Fibroblast of gingiva (primary cell): Measurements from ENCODE around the gene ISLR.

ENCODE experiments used
- DNase-seq: peaks from one replicate; pipeline ENCODE4 v3.0.0-alpha.2; 2011; ENCODE audit warnings: low read depth

The ISLR gene

DNA sequence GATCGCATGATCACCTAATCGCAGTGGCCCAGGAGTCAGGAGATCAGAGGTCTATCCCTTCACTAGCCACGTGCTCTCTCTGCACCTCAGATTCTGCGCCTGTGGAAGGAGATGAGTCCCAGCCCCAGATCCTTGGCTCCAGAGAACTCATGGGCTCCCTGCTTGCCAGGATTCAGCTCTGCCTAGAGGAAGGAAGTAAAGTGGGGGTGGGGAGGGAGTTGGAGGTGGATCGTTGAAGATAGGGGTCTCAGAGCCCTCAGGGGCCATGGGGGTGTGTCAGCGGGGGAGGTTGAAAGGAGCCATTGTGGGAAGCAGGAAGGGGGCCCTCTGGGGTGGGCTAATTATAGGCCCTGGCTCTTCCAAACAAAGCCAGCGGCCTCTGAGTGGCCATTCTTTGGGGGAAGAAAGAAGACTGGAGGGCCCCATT, 40.4 kb downstream of the ISLR start:
- DNase-seq: no peak

DNA sequence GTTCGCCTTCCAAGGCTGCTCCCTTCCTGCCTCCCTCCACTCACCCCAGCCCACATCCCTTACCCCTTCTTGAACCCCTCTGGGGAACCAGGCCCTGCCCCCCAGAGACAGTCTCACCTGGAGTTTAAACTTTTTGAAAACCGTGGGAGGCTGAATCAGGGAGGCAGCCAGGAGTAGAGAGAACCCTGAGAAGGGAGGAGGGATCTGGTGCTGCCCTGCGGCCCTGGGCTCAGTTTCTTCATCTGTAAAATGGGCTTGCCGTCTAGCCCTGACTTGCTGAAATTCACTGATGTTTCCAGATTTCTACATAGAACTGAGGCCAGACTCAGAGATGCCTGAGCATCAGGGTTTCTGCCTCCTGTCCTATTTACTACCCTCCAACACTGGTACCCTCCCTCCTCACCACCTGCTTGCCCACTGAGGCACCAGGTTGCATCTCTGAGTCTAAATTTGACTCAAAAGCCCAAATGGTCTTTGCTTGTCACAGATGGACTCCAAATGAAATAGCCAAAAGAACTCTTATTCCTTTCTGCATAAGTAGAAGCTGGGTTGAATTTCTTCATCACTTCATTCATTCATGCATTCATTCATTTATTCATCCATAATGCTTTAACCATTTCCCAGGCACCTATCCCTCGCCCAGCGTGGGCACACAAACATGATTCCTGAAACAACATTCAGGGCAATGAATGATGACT, 41.0 kb downstream of the ISLR start:
- no peak for DNase-seq

DNA sequence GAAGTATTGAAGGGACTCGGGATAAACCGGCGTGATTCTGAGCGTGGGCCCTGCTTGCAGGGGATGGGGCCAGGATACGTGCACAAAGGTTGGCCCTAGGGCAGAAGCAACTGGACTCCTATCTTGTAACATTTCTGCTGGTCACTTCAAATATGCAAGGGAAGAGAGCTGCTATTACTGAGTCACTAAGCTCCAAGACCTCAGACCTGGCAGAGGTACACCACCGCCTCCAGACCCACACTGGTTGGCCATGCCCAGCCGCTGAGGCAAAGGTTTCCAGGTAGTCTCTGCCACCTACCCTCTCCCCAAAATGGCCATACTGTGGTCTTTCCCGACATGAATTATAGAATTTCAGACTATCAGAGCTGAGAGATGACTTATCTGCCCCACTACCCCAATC, 42.4 kb downstream of the ISLR start:
- DNase-seq: no peak

DNA sequence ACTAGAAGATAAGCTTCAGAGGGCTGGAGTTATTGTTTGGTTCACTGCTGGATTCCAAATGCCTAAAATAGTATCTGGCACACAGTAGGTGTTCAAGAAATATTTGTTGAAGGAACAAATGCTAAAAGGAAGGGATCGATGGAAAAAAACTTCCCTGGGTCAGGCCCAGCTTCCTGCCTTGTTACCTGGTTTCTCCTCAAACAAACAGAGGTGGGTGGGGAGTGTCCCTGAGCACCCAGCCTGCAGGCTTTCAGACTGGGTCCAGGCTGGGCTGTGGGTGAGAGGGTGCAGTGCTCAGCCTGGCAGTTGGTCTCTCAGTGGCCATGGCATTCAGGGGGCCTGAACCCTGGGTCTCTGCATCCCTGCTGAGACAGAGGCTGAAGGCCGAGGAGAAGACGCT, 43.4 kb downstream of the ISLR start:
- no peak for DNase-seq

DNA sequence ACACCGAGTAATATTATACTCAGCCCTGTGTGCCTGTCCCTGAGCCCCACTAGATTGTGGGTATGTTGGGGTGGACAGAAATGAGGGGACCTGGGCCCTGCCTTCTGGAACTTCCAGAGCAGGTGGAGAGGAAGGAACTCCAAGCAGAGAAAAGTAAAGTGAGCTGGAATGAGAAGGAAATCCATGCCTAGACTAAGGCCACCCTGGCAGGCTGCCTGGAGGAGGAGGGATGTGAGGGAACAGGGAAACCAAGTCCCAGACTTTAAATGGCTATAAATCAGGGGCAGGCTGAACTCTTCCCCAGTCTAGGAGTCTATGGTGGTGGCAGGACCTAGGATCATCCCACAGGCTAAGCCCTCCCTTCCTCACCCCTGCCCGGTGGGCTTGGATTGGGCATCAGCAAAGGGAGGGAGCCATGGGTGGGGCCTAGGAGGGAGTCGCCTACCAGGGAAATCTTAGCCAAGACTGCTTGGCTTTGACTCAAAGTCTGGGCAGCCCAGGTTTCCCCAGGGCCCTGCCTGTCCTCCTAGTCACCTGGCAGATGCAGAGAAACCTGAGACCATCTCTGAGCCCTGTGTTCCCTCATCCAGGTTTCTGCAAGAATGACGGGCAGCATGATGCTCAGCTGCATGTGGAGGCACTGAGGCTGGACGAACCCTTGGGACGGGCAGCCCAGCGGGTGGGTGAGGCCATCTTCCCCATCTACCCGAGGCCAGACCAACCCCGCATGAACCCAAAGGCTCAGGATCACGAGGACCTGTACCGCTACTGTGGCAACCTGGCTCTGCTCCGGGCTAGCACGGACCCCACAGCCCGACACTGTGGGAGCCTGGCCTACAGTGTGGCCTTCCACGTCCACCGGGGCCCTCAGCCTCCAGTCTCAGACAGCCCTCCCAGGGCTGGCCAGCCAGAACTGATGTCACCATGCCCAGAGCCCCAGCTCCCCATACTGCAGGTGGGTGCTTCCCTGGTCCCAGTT, 44.7 kb downstream of the ISLR start:
- DNase-seq: no peak

DNA sequence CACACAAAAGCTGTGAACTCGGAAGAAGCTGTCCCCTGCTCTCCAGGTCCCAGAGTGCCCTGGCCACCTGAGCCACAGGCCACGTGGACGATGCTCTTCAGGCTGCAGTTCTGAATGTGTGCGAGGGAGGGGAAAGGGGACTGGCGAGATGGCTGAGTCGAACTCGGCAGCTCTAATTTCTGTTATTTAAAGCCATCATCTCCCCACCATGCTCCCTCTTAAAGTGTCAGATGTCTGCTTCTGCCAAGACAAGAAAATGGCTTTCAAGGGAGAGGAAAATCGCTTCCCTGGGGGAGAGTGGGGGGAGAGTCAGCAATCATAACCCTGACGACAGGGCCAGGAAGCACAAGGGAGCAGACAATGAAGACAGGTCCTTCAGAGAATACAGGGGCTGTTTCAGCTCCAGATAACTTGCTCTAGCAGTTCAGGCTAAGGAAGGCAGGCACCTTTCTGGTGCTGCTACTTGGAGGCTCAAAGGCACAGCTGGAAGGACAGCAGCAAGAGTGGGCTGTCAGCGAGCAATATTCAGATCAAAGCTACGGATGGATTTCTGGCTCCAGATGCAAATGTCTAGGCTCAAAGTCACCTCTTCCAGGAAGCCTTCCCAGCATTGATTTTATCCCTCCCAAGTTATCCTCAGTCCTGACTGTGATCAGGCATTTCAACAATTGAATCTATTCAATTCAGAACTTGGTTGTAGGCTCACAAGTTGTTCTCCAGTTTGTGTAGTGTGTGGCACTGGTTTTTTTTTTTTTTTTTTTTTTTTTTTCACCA, 47.2 kb downstream of the ISLR start:
- no peak for DNase-seq

DNA sequence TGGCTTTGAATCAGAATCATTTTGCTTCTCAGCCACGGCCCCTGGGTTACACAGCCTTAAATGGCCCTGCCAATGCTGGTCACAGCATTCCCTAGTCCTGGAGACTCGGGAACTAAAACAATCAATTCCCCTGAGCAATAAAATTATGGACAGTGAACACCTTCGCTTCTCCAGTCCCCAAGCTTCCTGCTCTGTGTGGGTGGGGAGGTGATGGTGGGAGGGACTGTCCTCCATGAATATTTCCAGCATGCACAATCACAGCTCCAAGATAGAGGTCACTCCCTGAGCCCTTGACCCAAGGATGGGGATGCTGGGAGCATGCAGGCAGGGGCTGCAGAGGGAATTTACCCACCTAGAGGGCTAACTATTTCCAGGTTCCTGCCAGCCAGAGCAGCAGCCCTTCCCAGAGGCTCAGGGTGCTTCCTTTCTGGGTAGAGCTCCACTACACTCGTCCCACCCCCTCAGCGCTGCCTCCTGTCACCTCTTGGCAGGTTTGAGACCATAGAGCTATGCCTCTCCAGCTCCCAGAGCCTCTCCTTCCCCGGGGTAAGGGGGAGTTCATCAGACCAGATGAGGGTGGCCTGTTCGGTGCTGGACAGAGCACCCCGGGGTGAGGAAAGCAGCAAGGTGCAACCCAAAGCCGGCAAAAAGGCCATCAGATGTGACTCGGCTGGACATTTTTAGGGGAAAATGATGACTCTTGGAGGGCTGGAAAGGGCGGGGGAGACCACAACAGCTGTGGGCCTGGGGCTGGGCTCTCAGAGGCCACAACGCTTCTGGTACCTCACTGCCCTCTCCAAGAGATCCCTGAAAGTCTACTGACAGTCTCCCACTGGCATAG, 48.1 kb downstream of the ISLR start:
- no peak for DNase-seq

DNA sequence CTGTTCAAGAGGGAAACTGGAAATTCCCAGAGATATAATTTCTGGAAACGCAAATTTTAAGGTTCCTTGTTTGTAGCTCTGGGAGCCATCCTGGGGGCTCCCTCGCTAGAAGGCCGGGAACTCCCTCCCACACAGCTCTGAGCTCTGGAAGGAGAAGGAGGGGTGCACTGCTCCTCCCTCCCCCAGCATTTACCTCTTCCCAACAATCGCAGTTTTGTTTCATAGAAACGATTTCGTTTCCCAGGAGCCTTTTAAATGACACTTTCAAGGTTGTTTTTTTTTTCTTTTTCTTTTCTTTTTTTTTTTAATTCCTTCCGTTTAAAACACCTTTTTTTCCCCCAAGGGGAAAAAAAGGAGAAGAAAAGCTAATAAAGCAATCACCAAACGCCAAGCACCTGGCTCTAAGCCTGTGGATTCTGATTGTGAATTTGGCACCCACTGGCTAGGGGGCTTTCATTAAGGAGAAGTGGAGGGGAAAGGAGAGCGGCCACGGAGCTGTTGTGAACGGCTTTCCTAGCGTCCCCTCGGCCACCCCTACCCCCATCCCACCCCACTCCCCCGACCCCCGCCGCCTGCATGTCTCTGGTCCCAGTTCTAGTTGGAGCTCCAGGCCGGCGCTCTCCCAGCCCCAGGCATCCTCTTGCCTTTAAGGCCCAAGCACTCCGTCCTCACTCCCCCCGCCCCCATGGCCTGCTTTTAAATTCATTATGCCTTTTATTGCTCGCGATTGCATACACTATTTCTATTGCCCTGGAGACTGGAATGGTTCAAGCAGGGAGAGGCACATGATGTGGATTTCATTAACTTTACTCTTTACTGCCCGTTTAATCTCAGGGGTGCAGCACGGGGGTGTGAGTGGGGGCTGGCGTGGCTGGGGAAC, 49.0 kb downstream of the ISLR start:
- no peak for DNase-seq

DNA sequence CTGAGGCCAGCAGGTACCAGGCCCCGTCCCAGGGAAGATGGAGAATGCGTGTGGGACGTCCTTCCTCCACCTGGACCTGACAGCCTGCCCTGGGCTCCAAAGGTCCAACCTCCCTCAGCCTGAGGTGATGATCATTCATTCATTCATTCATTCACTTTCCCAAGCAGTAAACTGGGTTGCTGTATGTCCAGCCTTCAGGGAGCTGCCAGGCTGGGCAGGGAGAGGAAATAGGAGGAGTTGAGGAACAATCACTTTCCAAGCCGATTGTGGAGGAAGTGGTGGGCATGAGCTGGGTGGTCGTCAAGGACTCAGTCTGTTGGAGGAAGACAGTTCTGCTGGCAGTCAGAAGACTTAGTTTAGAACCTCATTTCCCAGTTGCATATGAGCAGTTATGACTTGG, 52.4 kb downstream of the ISLR start:
- DNase-seq: no peak
